Mononuclear cell (primary cell): ENCODE measurements around the gene STK10. TPM values are rescaled to one million over a fixed set of nuclear protein-coding genes. Genes with fewer than 3 reads are reported as not detected.

Experiments
- H3K27me3 ChIP-seq: 2 replicates; pipeline ENCODE4 v1.6.0; 2011; ENCODE audit warnings: low read length, control low read depth; ENCODE audit not compliant: insufficient read depth
- H3K4me1 ChIP-seq: 2 replicates; pipeline ENCODE4 v1.5.1; 2011; ENCODE audit warnings: mild to moderate bottlenecking, low read length, control low read depth; ENCODE audit not compliant: insufficient read depth
- H3K4me3 ChIP-seq: 2 replicates; pipeline ENCODE4 v1.5.1; 2011; ENCODE audit warnings: mild to moderate bottlenecking, low read length, moderate library complexity
- H3K9me3 ChIP-seq: 2 replicates; pipeline ENCODE4 v1.5.1; 2011; ENCODE audit warnings: low read depth, mild to moderate bottlenecking, control low read depth, low read length
- total RNA-seq: library from RNA; depleted of rRNA; stranded (reverse); fragments of >200 nt; gene quantifications from one replicate; pipeline ENCODE4 v1.2.3, GENCODE V29; 2012

The STK10 gene
- total RNA-seq, 1 donor: 134 TPM

- Histone ChIP-seq H3K4me3 (no peak overlapping the region), H3K27me3 (no peaks in the 10 kb centered on the region), H3K4me1 (no peaks in the 10 kb centered on the region), H3K9me3 (no peaks in the 10 kb centered on the region)
Measured at GRCh38 chr5:172090976-172091547, 97.0 kb downstream of the STK10 start.

DNA sequence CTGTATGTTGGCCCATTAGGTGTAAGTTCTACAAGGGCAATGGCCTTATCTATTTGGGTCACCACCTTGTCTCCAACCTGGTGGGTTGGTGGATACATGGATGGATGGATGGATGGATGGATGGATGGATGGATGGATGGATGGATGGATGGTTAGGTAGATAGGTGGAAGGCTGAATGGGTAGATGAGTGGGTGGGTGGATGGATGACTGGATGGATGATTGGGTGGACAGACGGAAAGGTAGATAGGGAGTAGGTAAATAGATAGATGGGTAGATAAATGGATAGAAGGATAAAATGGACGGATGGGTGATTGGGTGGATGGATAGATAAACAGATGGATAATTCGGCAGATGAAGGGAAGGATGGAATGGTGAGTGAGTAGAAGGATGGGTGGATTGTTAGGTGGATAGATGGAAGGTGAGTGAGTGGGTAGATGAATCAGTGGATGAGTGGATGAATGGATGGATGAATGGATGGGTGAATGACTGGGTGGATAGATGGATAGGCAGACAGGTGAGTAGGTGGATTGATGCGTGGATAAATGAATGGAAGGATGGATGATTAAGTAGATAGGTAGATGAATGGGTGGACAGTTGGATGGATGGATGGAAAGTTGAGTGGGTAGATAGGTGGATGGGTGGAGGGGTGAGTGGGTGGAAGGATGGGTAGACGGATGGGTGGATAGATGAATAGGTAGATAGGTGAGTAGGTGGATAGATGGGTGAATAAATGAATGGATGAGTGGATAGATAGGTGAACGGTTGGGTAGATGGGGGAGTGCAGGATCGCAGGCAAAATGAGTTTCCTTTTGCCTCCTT lies 98.5 kb downstream of the STK10 start:
- no peaks in the 10 kb centered on the region for H3K4me1 ChIP-seq
- H3K27me3 ChIP-seq: no peaks in the 10 kb centered on the region
- H3K9me3 ChIP-seq: no peaks in the 10 kb centered on the region
- no peak overlapping the region for H3K4me3 ChIP-seq

DNA sequence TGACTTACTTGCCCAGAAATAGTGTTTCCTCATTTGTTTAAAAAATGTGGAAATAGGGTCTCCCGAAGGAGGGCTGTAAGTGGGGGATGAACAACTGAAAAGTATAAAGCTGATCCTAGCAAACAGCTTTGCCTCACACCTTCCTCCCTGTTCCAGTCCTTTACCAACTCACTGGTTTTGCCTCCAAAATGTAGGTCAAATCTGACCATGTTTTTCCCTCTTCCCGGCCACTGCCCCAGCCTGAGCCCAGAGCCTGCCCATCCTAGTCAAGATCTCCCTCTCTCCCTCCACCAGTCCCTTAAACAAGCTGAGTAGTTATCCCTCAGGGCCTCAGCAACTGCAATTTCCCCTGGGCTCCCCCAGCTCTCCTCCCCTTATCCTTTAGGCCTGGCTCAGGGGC lies 99.2 kb downstream of the STK10 start:
- no peaks in the 10 kb centered on the region for H3K27me3 ChIP-seq
- H3K4me3 ChIP-seq: no peak overlapping the region
- H3K9me3 ChIP-seq: no peaks in the 10 kb centered on the region
- no peaks in the 10 kb centered on the region for H3K4me1 ChIP-seq

GRCh38 chr5:172086194-172086975 lies 101.6 kb downstream of the STK10 start:
- H3K27me3 ChIP-seq: no peaks in the 10 kb centered on the region
- H3K4me3 ChIP-seq: no peak overlapping the region
- no peaks in the 10 kb centered on the region for H3K9me3 ChIP-seq
- no peaks in the 10 kb centered on the region for H3K4me1 ChIP-seq

- no peaks in the 10 kb centered on the region for H3K9me3 ChIP-seq
- no peak overlapping the region for H3K4me3 ChIP-seq
- no peaks in the 10 kb centered on the region for H3K4me1 ChIP-seq
- H3K27me3 ChIP-seq: no peaks in the 10 kb centered on the region
Measured at GRCh38 chr5:172085738-172086137, 102.3 kb downstream of the STK10 start.

DNA sequence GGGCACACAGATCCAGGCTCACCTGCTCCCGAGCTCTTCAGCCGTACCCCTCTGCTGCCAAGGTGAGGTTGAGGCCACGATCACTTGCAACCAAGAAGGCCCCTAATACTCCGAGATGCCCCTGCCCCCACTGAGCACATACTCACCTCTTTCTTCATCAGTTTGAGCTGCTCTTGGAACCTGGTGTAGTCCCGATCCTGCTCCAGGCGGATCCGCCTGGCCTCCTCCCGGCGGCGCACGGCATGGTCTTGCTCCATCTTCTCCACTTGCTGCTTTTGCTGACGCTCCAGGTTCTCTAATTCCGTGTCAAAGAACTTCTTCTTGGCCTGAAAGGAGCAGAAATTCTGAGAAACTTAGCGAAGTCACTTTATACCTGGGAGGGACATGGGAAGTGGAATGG lies 105.8 kb downstream of the STK10 start:
- H3K9me3 ChIP-seq: no peaks in the 10 kb centered on the region
- H3K4me3 ChIP-seq: no peak overlapping the region
- H3K27me3 ChIP-seq: no peaks in the 10 kb centered on the region
- peaks cover 14% of the 10 kb centered on the region for H3K4me1 ChIP-seq

- H3K9me3 ChIP-seq: no peaks in the 10 kb centered on the region
Measured at GRCh38 chr5:172079876-172080275, 108.1 kb downstream of the STK10 start.

DNA sequence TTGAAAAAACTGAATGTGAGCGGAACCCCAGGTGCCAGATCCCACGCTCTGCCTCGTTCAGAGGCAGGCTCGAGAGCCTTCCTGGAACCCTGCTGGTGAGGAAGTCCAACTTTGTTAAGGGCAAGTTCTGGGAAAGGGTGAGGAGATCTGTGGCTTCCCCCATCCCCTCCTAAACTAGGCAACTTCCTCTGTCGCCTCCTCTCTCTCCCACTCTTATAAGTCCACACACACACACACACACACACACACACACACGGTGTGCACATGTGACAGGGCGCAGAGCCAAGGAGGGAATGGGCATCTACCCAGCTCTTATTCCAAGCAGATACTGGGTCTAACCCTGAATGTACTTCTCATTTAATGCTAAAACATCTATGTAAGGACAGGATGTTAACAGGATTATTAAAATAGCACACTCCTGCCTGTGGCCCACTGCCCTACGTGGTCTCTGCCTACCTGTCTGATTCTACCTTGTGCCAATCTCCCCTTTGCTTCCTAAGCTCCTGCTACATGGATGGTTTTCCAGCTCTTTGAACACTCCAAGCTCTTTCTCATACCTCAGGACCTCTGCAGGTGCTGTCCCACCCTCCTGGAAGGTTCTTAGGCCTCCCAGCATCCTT lies 109.2 kb downstream of the STK10 start:
- Histone ChIP-seq H3K9me3 (no peaks in the 10 kb centered on the region), H3K4me3 (no peak overlapping the region), H3K27me3 (no peaks in the 10 kb centered on the region), H3K4me1 (peaks cover 14% of the 10 kb centered on the region)

More at GRCh38 chr5:172079876-172080275, 108.1 kb downstream of the STK10 start:
- no peaks in the 10 kb centered on the region for H3K27me3 ChIP-seq
- H3K4me3 ChIP-seq: no peak overlapping the region
- H3K4me1 ChIP-seq: peaks cover 14% of the 10 kb centered on the region

DNA sequence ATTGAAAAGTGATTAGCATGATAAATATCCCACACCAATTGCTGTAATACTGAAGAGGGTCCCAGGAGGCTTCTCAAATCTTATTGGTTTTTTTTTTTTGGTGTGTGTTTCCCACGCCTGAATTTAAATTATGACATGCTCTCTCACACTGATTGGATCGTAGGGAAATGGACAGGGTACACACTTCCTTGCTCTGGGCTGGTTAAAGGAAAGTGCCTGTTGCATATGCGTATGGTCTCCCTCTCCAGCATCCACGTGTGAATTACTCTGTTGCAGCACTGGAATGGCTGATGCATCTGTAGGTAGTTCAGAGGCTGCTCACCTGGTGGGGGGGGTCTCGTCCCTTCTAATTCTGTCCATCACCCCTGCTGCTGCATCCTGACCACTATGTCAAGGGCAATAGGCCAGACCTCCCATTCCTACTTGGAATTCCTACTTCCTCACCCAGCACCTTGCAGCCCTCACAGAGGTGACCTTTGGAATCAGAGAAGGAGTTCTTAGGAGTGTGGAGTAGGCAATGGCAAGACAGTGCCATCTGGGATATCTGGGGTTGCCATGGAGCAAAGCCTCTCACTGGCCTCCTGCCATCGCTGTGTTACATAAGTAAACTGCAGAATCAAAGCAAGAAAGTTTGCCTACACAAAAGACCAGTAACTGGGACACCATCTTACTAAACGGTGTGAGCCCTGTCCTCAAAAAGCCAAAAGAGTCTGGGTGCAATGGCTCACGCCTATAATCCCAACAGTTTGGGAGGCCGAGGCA lies 110.2 kb downstream of the STK10 start:
- Histone ChIP-seq H3K4me3 (no peak overlapping the region), H3K27me3 (no peaks in the 10 kb centered on the region), H3K9me3 (no peaks in the 10 kb centered on the region), H3K4me1 (peaks cover 14% of the 10 kb centered on the region)

GRCh38 chr5:172076761-172077244 lies 111.2 kb downstream of the STK10 start:
- Histone ChIP-seq H3K4me1 (peaks cover 14% of the 10 kb centered on the region), H3K4me3 (no peak overlapping the region), H3K27me3 (no peaks in the 10 kb centered on the region)

DNA sequence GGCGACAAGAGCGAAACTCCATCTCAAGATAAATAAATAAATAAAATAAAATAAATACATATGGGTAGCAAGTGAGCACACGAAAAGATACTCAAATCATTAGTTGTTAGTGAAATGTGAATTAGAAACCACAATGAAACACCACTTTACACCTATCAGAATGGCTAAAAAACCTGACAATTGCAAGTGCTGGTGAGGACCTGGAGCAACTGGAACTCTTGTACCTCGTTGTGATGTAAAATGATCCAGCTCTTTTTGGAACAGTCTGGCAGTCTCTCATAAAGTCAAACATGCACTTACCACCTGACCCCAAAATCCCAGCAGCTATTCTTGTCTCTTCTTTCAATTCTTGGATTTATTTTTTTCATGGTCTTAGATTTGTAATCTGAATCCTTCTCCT lies 112.4 kb downstream of the STK10 start:
- no peaks in the 10 kb centered on the region for H3K9me3 ChIP-seq
- H3K4me1 ChIP-seq: peaks cover 24% of the 10 kb centered on the region
- no peak overlapping the region for H3K4me3 ChIP-seq
- no peaks in the 10 kb centered on the region for H3K27me3 ChIP-seq

More at GRCh38 chr5:172076761-172077244, 111.2 kb downstream of the STK10 start:
- no peaks in the 10 kb centered on the region for H3K9me3 ChIP-seq

DNA sequence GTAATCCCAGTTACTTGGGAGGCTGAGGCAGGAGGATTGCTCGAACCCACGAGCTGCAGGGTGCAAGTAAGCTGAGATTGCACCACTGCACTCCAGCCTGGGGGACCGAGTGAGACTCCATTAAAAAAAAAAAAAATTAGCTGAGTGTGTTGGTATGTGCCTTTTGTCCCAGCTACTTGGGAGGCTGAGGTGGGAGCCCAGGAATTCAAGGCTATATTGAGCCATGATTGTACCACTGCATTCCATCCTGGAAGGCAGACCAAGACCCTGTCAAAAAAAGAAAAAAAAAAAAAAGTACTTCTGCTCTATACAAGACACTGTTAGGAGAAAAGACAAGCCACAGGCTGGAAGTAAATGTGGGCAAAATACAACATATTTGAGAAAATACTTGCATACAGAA lies 113.1 kb downstream of the STK10 start:
- Histone ChIP-seq H3K4me1 (peaks cover 24% of the 10 kb centered on the region), H3K4me3 (no peak overlapping the region), H3K27me3 (no peaks in the 10 kb centered on the region), H3K9me3 (no peaks in the 10 kb centered on the region)

DNA sequence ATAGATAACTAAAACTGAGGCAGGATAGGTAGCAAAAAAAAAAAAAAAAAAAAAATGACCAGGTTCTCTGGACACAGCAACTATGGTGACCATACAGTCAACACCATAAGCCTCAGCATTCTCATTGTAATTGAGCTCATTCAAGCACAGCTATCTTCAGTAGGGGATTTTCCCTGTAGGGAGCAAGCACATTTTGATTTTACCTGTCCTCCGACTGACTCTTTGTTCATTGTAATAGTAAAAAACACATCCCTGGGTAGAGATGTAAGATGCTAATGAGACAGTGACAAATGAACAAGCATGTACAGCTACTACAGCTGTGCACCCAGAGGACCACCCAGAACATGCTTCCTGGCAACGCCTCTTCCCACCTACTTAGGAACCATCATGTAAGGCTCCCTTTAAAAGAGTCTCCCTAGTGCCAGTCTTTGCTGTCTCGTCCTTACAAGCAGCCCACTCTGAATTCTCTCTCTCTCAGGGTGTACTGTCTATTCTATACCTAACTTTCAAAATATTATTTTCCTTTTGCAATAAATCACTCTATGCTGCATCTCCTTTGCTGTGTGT lies 116.6 kb downstream of the STK10 start:
- H3K9me3 ChIP-seq: no peaks in the 10 kb centered on the region
- peaks cover 27% of the 10 kb centered on the region for H3K4me1 ChIP-seq
- no peak overlapping the region for H3K4me3 ChIP-seq
- H3K27me3 ChIP-seq: no peaks in the 10 kb centered on the region

DNA sequence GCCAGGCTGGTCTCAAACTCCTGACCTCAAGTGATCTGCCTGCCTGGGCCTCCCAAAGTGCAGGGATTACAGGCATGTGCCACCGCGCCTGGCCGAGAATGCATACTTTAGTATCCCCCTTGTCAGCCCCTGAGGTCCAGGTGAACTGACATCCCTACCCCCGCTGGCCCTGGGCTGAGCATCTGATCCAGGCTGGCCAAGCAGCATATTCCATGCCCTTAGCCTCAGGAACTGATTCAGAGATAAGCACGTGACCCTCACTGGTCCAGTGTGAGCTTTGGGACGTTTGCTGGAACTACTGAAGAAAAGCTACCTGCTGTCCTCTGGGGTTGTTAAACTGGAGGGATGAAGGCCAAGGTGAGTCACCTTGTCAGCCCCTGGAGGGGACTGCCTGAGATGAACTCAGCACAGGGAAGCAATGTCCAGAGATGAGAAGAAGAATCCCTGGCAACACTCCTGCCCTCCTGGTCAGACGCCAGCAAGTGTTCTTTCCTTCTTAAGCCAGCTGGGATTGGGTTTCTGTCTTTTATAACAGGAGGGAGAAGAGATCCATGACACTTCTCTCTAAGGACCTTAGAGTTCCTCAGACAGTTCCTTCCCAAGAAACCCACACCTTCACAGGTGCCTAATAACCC lies 122.5 kb downstream of the STK10 start:
- peaks cover 34% of the 10 kb centered on the region for H3K4me1 ChIP-seq
- no peaks in the 10 kb centered on the region for H3K9me3 ChIP-seq
- no peak overlapping the region for H3K4me3 ChIP-seq
- no peaks in the 10 kb centered on the region for H3K27me3 ChIP-seq
